GM06990 (cell line): Measurements from ENCODE around the gene CAPNS2.

Source experiments
- DNase-seq: peaks from one replicate; pipeline ENCODE4 v3.0.0-alpha.2; 2011; ENCODE audit not compliant: insufficient read length; ENCODE audit errors: extremely low read depth
- H3K27me3 ChIP-seq: replicated peaks from 2 replicates; pipeline ENCODE4 v1.6.0; 2011; ENCODE audit warnings: low read length; ENCODE audit not compliant: control insufficient read depth, insufficient read depth
- H3K36me3 ChIP-seq: 2 replicates; pipeline ENCODE4 v1.5.1; 2011; ENCODE audit warnings: low read length; ENCODE audit not compliant: control insufficient read depth, insufficient read depth
- H3K4me3 ChIP-seq: replicated peaks from 2 replicates; pipeline ENCODE4 v1.5.1; 2011; ENCODE audit warnings: low read depth, mild to moderate bottlenecking, control low read depth, low read length
- TF ChIP-seq, protein P1 (sequence below): IDR thresholded peaks from 2 replicates; pipeline ENCODE4 v1.5.1; 2011; ENCODE audit warnings: low read length, control low read depth, mild to moderate bottlenecking, inconsistent platforms; ENCODE audit not compliant: insufficient read depth, poor library complexity, severe bottlenecking

CAPNS2 gene

DNA sequence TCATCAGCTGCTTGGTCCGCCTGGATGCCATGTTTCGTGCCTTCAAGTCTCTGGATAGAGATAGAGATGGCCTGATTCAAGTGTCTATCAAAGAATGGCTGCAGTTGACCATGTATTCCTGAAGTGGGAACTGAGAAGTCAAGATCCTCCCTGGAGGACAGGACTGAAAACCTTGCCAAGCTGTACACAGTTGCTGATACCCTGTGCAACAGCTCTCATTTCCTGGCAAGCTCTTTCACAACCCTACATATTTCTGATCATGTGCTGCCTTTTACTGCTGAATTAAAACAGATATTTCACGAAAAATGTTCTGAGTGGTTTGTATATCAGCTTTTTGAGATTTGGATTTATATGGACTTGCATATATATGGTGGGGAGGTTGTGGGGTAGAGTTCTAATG lies 898 bp downstream of the CAPNS2 start:
- Histone ChIP-seq H3K4me3 (no peak overlapping the region), H3K27me3 (no peaks in the 10 kb centered on the region), H3K36me3 (no peaks in the 10 kb centered on the region)
- TF ChIP-seq, protein P1, sequence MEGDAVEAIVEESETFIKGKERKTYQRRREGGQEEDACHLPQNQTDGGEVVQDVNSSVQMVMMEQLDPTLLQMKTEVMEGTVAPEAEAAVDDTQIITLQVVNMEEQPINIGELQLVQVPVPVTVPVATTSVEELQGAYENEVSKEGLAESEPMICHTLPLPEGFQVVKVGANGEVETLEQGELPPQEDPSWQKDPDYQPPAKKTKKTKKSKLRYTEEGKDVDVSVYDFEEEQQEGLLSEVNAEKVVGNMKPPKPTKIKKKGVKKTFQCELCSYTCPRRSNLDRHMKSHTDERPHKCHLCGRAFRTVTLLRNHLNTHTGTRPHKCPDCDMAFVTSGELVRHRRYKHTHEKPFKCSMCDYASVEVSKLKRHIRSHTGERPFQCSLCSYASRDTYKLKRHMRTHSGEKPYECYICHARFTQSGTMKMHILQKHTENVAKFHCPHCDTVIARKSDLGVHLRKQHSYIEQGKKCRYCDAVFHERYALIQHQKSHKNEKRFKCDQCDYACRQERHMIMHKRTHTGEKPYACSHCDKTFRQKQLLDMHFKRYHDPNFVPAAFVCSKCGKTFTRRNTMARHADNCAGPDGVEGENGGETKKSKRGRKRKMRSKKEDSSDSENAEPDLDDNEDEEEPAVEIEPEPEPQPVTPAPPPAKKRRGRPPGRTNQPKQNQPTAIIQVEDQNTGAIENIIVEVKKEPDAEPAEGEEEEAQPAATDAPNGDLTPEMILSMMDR = no peak
- no peak for DNase-seq

DNA sequence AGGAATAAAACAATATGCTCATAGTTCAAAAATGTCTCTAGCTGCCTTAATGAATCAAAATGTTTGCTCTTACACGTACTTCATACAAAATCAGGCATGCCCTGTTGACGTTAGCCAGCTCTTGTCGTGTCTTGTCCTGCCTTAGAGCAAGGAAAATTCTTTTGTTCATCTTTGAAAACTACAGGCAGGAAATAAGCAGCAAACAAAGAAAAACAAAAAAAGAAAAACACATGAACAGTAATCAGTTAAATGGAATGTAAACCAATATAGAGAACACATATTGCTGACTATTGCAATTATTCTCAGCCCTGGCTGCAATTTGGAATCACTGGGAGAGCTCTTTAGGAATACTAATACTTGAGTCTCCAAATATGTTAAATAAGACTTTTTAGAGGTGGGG lies 1.7 kb downstream of the CAPNS2 start:
- TF ChIP-seq, protein P1 = no peak
- Histone ChIP-seq H3K4me3 (no peak overlapping the region), H3K27me3 (no peaks in the 10 kb centered on the region), H3K36me3 (no peaks in the 10 kb centered on the region)
- DNase-seq = no peak

DNA sequence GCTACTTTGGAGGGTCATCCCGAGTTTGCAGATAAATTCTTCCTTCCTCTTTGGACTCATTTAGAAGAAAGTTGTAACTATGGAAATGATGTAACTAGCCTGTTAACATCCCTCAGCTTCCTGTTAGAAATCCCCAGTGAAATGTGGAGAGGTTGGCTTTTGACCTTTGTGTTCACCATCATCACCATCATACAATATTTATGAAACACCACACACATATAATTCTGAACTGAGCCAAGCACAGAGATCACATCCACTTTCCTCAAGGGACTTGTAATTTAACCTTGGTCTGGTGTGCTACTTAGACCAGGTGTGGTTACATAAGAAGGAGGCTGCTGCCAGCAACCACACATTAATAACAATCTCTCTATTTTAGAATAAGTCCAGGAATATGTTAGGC lies 2.5 kb downstream of the CAPNS2 start:
- no peak overlapping the region for H3K4me3 ChIP-seq
- H3K36me3 ChIP-seq = no peaks in the 10 kb centered on the region
- DNase-seq = no peak
- TF ChIP-seq, protein P1 = no peak
- H3K27me3 ChIP-seq = no peaks in the 10 kb centered on the region

DNA sequence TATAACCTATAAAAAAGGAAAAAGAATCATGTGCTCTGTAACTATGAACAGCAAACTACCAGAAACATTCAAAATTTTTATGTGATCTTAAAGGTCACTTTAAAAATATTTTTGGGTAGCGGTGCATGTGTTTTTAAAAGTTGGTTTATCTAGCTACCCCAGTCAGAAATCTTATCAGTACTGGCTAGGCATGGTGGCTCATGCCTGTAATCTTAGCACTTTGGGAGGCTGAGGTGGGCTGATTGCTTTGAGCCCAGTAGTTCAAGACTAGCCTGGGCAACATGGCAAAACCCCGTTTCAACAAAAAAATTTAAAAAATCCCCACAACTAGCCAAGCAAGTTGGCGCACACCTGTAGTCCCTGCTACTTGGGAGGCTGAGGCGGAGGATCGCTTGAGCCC lies 3.7 kb downstream of the CAPNS2 start:
- Histone ChIP-seq H3K4me3 (no peak overlapping the region), H3K27me3 (no peaks in the 10 kb centered on the region), H3K36me3 (no peaks in the 10 kb centered on the region)
- TF ChIP-seq, protein P1 = no peak
- DNase-seq = no peak

DNA sequence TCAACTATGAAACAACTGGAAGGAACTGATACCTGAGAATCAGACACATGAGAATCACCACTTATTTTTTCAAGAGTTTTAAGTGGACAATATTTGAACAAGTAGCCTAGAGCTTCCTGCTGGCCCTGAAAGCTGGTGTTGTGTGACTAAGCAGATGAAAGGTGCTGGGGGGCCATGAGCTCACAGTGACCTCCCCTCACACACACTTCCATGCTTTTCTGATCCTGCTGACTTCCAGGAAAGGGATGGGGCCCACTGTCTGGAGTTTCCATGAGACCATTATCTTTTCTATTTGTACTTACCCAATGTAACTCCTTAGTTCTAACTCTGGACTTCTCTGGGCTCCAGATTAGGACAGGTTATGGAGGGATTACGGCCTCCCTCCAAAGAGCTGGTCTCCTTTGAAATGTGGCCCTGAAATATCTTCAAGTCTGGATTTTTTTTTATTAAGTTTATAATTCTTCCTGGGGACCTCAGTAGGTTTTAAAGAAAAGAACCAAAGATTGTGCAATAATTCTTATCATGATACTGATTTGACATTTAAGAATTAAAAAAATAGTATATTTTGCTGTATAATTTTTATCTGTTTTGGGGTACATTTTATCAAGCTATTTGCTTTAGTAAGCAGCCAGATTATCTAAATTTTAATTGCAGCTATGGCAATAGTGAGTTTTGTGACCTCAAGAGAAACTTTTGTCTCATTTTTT lies 4.9 kb downstream of the CAPNS2 start:
- TF ChIP-seq, protein P1 = no peak
- Histone ChIP-seq H3K27me3 (no peaks in the 10 kb centered on the region), H3K36me3 (no peaks in the 10 kb centered on the region), H3K4me3 (no peak overlapping the region)
- no peak for DNase-seq

DNA sequence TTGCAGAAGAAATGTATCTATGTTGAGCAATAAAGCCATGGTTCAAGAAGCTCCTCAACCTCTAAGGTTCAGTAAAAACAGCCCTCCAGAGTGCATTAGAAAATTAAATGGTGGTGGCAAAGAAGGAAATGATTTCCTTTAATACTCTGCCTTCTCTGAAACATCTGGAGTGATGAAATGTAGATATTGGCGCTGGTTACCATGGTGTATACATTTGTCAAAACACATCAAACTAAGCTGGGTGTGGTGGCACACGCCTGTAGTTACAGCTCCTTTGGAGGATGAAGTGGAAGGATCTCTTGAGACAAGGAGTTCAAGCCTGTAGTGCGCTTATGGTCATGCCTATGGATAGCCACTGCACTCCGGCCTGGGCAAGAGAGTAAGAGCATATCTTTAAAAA lies 6.0 kb downstream of the CAPNS2 start:
- TF ChIP-seq, protein P1 = no peak
- Histone ChIP-seq H3K27me3 (no peaks in the 10 kb centered on the region), H3K36me3 (no peaks in the 10 kb centered on the region), H3K4me3 (no peak overlapping the region)
- DNase-seq = no peak
